ENCODE results near the gene MYH14. TPM values are rescaled to one million over a fixed set of nuclear protein-coding genes. Genes with fewer than 3 reads are reported as not detected.
A peak's percentile ranks its signal among the peaks of the same experiment; 100 is the strongest.

Gene MYH14
- total and polyA plus RNA-seq, 9 donors = 0.23 to 82.1 (median 3.2) TPM

DNA sequence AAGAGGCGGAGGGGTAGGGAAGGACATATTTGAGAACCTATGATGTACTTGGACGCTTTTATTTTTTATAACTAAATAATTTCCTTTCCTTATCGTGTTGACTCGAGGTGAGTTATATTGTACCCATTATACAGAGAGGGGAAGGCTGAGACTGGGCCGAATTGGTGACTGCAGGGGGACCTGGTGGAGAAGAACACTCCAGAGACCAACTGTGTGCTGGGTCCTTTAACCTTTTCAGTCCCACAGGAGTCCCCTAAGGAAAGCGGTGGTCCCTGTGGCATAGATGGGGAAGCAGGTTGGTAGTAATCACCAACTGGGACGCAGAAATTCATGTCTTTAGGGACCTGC lies 633 bp downstream of the MYH14 start:
- intact Hi-C loops (cut with DNase I) = no loop called here
- Histone ChIP-seq H3K4me1 (ENCODE audit: insufficient read depth) (peaks cover 6% of the 10 kb centered on the region), H3K9me3 (no peaks in the 10 kb centered on the region), H3K36me3 (no peaks in the 10 kb centered on the region), H3K27me3 (no peaks in the 10 kb centered on the region), H3K27ac (no peak overlapping the region), H3K4me3 (no peak overlapping the region)
- TF ChIP-seq, protein P1, sequence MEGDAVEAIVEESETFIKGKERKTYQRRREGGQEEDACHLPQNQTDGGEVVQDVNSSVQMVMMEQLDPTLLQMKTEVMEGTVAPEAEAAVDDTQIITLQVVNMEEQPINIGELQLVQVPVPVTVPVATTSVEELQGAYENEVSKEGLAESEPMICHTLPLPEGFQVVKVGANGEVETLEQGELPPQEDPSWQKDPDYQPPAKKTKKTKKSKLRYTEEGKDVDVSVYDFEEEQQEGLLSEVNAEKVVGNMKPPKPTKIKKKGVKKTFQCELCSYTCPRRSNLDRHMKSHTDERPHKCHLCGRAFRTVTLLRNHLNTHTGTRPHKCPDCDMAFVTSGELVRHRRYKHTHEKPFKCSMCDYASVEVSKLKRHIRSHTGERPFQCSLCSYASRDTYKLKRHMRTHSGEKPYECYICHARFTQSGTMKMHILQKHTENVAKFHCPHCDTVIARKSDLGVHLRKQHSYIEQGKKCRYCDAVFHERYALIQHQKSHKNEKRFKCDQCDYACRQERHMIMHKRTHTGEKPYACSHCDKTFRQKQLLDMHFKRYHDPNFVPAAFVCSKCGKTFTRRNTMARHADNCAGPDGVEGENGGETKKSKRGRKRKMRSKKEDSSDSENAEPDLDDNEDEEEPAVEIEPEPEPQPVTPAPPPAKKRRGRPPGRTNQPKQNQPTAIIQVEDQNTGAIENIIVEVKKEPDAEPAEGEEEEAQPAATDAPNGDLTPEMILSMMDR (IDR thresholded peaks at IDR 0.05) = no peak
- no peak for TF ChIP-seq EP300 (IDR thresholded peaks at IDR 0.05)
- TF ChIP-seq POLR2A (IDR thresholded peaks at IDR 0.05) = no peak
- no peak for DNase-seq
- WGBS, 3 donors = 47 to 56% (median 56%) methylated on average over 7 of the region's 7 CpGs

GRCh38 chr19:50204811-50205675 lies 1.6 kb downstream of the MYH14 start:
- no peak overlapping the region for H3K4me3 ChIP-seq
- intact Hi-C loops (cut with DNase I) = no loop called here

GRCh38 chr19:50205681-50206138 lies 2.3 kb downstream of the MYH14 start:
- intact Hi-C loops (cut with DNase I) = no loop called here
- Histone ChIP-seq H3K4me3 (no peak overlapping the region), H3K27ac (no peak overlapping the region), H3K9me3 (no peaks in the 10 kb centered on the region), H3K27me3 (no peaks in the 10 kb centered on the region), H3K36me3 (no peaks in the 10 kb centered on the region), H3K4me1 (ENCODE audit: insufficient read depth) (peaks cover 3% of the 10 kb centered on the region)
- 29 to 49% (median 30%) methylated on average over 11 to 12 of the region's 12 CpGs for WGBS, 3 donors
- DNase-seq = no peak
- TF ChIP-seq EP300 (IDR thresholded peaks at IDR 0.05) = no peak
- TF ChIP-seq, protein P1 (IDR thresholded peaks at IDR 0.05) = no peak
- TF ChIP-seq POLR2A (IDR thresholded peaks at IDR 0.05) = no peak

More at GRCh38 chr19:50204811-50205675, 1.6 kb downstream of the MYH14 start:
- TF ChIP-seq, protein P1 (IDR thresholded peaks at IDR 0.05) = no peak
- H3K27ac ChIP-seq = no peak overlapping the region
- 6 to 9% (median 9%) methylated on average over 37 to 49 of the region's 49 CpGs for WGBS, 3 donors
- H3K4me1 ChIP-seq (ENCODE audit: insufficient read depth) = peaks cover 3% of the 10 kb centered on the region
- no peaks in the 10 kb centered on the region for H3K27me3 ChIP-seq
- no peaks in the 10 kb centered on the region for H3K36me3 ChIP-seq
- H3K9me3 ChIP-seq = no peaks in the 10 kb centered on the region
- DNase-seq = peak in 2 of 5 donors; percentile 31 to 41

DNA sequence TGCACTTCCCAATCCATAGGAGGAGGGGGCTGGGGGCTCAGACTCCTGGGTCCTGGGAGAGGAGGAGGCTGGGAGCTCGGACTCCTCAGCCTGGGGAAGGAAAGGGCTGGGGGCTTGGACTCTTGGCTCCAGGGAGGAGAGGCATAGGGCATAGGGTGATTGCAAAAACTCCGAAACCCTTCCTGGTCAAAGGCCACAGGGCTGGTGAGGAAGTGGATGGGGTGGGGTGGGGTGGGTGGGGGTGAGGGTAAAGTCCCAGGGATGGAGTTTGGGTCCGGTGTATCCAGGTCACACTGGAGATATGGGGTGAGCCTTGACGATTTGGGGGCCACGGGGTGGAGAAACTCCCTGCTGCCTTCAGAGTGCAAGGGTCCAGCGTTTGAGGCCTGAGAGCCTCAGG lies 2.8 kb downstream of the MYH14 start:
- intact Hi-C loops (cut with DNase I) = no loop called here

GRCh38 chr19:50207730-50208129 lies 4.3 kb downstream of the MYH14 start:
- H3K4me3 ChIP-seq = no peak overlapping the region
- peaks cover 3% of the 10 kb centered on the region for H3K4me1 ChIP-seq (ENCODE audit: insufficient read depth)
- no peaks in the 10 kb centered on the region for H3K9me3 ChIP-seq
- no peak overlapping the region for H3K27ac ChIP-seq
- H3K27me3 ChIP-seq = no peaks in the 10 kb centered on the region
- no peaks in the 10 kb centered on the region for H3K36me3 ChIP-seq
- DNase-seq = no peak
- intact Hi-C loops (cut with DNase I) = no loop called here
- TF ChIP-seq POLR2A (IDR thresholded peaks at IDR 0.05) = no peak
- TF ChIP-seq, protein P1 (IDR thresholded peaks at IDR 0.05) = no peak
- TF ChIP-seq EP300 (IDR thresholded peaks at IDR 0.05) = no peak
- WGBS, 3 donors = 67 to 73% (median 71%) methylated on average over 2 of the region's 2 CpGs

More for the DNA sequence above, 2.8 kb downstream of the MYH14 start:
- Histone ChIP-seq H3K27me3 (no peaks in the 10 kb centered on the region), H3K4me1 (ENCODE audit: insufficient read depth) (peaks cover 3% of the 10 kb centered on the region), H3K9me3 (no peaks in the 10 kb centered on the region), H3K27ac (no peak overlapping the region), H3K4me3 (no peak overlapping the region), H3K36me3 (no peaks in the 10 kb centered on the region)
- 61 to 76% (median 67%) methylated on average over 6 of the region's 6 CpGs for WGBS, 3 donors
- DNase-seq = no peak
- TF ChIP-seq EP300 (IDR thresholded peaks at IDR 0.05) = no peak
